ENCODE data around the gene BRAP.

- TF ChIP-seq TCF7L2 (IDR thresholded peaks at IDR 0.05; ENCODE audit: borderline replicate concordance, low read depth, low read length) (no peak), ZNF292 (tag by site-specific recombination; IDR thresholded peaks at IDR 0.05; ENCODE audit: borderline replicate concordance, low read depth) (no peak), ZNF121 (tag by site-specific recombination; IDR thresholded peaks at IDR 0.05) (no peak), ZFP41 (tag by site-specific recombination; IDR thresholded peaks at IDR 0.05; ENCODE audit: borderline replicate concordance) (no peak), YY1 (tag by site-specific recombination; IDR thresholded peaks at IDR 0.05) (no peak), ZSCAN30 (tag by site-specific recombination; IDR thresholded peaks at IDR 0.05) (no peak), PATZ1 (tag by site-specific recombination; IDR thresholded peaks at IDR 0.05) (no peak), CTCF (tag by site-specific recombination; IDR thresholded peaks at IDR 0.05) (no peak), ZSCAN16 (tag by site-specific recombination; IDR thresholded peaks at IDR 0.05) (no peak), SCRT1 (tag by site-specific recombination; IDR thresholded peaks at IDR 0.05; ENCODE audit: borderline replicate concordance) (no peak)
Observed at GRCh38 chr12:111732786-111733185, 47.0 kb upstream of the BRAP start.
